K562 (cell line): Measurements from ENCODE around the gene CHST13. TPM values are rescaled to one million over a fixed set of nuclear protein-coding genes. Genes with fewer than 3 reads are reported as not detected.

Source experiments
- ATAC-seq: fragments of 200-7000 bp; cut with Tn5 transposase; 3 replicates; pipeline ENCODE4 v1.9.1; 2020; ENCODE audit warnings: moderate library complexity
- BruUV-seq: library from RNA; stranded (reverse); fragments of 400-500 nt; replicated peaks from 2 replicates; lab custom pipeline; 2021; lab: Mats Ljungman, UMichigan
- CTCF ChIA-PET: fragments of 300-600 bp; formaldehyde crosslinking; extraction: SDS; loops from one replicate; lab custom pipeline; 2021; ENCODE audit warnings: low intra/inter-chr PET ratio; lab: Yijun Ruan, JAX
- POLR2A ChIA-PET: fragments of 300-600, 350-650 bp; sonication (Branson Sonifier 250); formaldehyde crosslinking; extraction: SDS; loops from one replicate; lab custom pipeline; 2021; ENCODE audit warnings: antibody characterized with exemption, inconsistent platforms; lab: Yijun Ruan, JAX
- DNase-seq, 4 experiments: peaks; one replicate each; pipeline versions ENCODE4 v3.0.0 to v3.0.0-alpha.2; 2011 to 2018; ENCODE audit warnings: low spot score in 3 of 4, mixed read lengths in 3 of 4; ENCODE audit errors: extremely low read depth in 1 of 4
- FAIRE-seq: peaks from 2 replicates; lab custom pipeline; 2011; peaks lifted over from hg19 to GRCh38; lab: Jason Lieb, UNC
- H2AFZ ChIP-seq: 2 replicates; pipeline ENCODE4 v1.6.0; 2011; ENCODE audit warnings: low read depth, low read length, control low read depth, inconsistent platforms
- H3K27ac ChIP-seq: fragments of 200-600 bp; 3 replicates; pipeline ENCODE4 v1.8.0; 2011; ENCODE audit warnings: low read depth, mild to moderate bottlenecking, control low read depth, inconsistent platforms, low read length, moderate library complexity, mixed read lengths; ENCODE audit errors: extremely low read depth
- H3K27me3 ChIP-seq, 2 experiments: fragments of 300-600 bp in 1 of 2; 2 replicates in 1 of 2; 3 replicates in 1 of 2; pipeline versions ENCODE4 v1.6.0 to v1.8.0; 2011; ENCODE audit warnings: inconsistent platforms in 2 of 2, low read length in 2 of 2, mild to moderate bottlenecking in 1 of 2, mixed read lengths in 1 of 2, moderate library complexity in 1 of 2; ENCODE audit not compliant: control insufficient read depth in 2 of 2, insufficient read depth in 2 of 2
- H3K36me3 ChIP-seq: fragments of 300-600 bp; 3 replicates; pipeline ENCODE4 v1.8.0; 2011; ENCODE audit warnings: mild to moderate bottlenecking, low read length, inconsistent platforms; ENCODE audit not compliant: control insufficient read depth, insufficient read depth
- H3K4me1 ChIP-seq, 2 experiments: fragments of 200-600 bp in 1 of 2; replicated peaks in 1 of 2; 2 replicates in 1 of 2; 3 replicates in 1 of 2; pipeline versions ENCODE4 v1.5.1 to v1.8.0; 2011; ENCODE audit warnings: inconsistent platforms in 2 of 2, low read length in 2 of 2, mild to moderate bottlenecking in 1 of 2, mixed read lengths in 1 of 2, moderate library complexity in 1 of 2; ENCODE audit not compliant: control insufficient read depth in 2 of 2, insufficient read depth in 2 of 2
- H3K4me2 ChIP-seq: 2 replicates; pipeline ENCODE4 v1.6.1; 2011; ENCODE audit warnings: low read length, control low read depth, inconsistent platforms, mixed read lengths; ENCODE audit not compliant: insufficient read depth
- H3K4me3 ChIP-seq: fragments of 200-600 bp; sonication (generic), shearing (Covaris generic); 2 replicates; pipeline ENCODE4 v1.5.1; 2016; ENCODE audit warnings: control low read depth, inconsistent platforms
- H3K79me2 ChIP-seq: fragments of 200-600 bp; 3 replicates; pipeline ENCODE4 v1.8.0; 2011; ENCODE audit warnings: low read length, inconsistent platforms; ENCODE audit not compliant: control insufficient read depth, insufficient read depth
- H3K9ac ChIP-seq, 2 experiments: 2 replicates each; pipeline versions ENCODE4 v1.6.0 to v1.6.1; 2011; ENCODE audit warnings: low read depth in 2 of 2, low read length in 2 of 2, control low read depth in 1 of 2, inconsistent platforms in 1 of 2, mild to moderate bottlenecking in 1 of 2, mixed read lengths in 1 of 2; ENCODE audit not compliant: insufficient read depth in 1 of 2
- H3K9me1 ChIP-seq: one replicate; pipeline ENCODE4 v1.6.0; 2011; ENCODE audit warnings: inconsistent platforms, mild to moderate bottlenecking, low read length, moderate library complexity; ENCODE audit not compliant: control insufficient read depth, insufficient read depth
- H3K9me3 ChIP-seq: replicated peaks from 2 replicates; pipeline ENCODE4 v1.5.1; 2011; ENCODE audit warnings: low read depth, low read length, inconsistent platforms; ENCODE audit not compliant: control insufficient read depth, insufficient read depth
- H4K20me1 ChIP-seq: replicated peaks from 2 replicates; pipeline ENCODE4 v1.6.1; 2011; ENCODE audit warnings: low read length, inconsistent platforms, mixed read lengths; ENCODE audit not compliant: control insufficient read depth, insufficient read depth
- CCAR2 ChIP-seq: fragments of 200-400 bp; formaldehyde crosslinking; IDR thresholded peaks from 2 replicates; pipeline ENCODE4 v1.6.1; 2017; ENCODE audit warnings: mild to moderate bottlenecking, low read depth, low read length
- E2F8 ChIP-seq: fragments of 450-650 bp; IDR thresholded peaks from 2 replicates; pipeline ENCODE4 v1.7.1; 2018; ENCODE audit warnings: mild to moderate bottlenecking, low read depth; ENCODE audit not compliant: partially characterized antibody
- ETS1 ChIP-seq: conservative IDR thresholded peaks from 2 replicates; pipeline ENCODE4 v1.6.1; 2011; ENCODE audit warnings: low read depth, mild to moderate bottlenecking, low read length; ENCODE audit not compliant: control insufficient read depth
- FUS ChIP-seq: fragments of 200-400 bp; formaldehyde crosslinking; optimal IDR thresholded peaks from 2 replicates; pipeline ENCODE3; 2017; ENCODE audit warnings: low read depth, low read length
- LARP7 ChIP-seq: fragments of 450-650 bp; IDR thresholded peaks from 2 replicates; pipeline ENCODE4 v1.6.1; 2016
- MAFG ChIP-seq: fragments of 450-650 bp; conservative IDR thresholded peaks from 2 replicates; pipeline ENCODE4 v1.6.1; 2016; ENCODE audit warnings: missing genetic modification characterization, missing compliant biosample characterization
- NFIX ChIP-seq: fragments of 250-450 bp; sonication (Bioruptor Pico); IDR thresholded peaks from 2 replicates; pipeline ENCODE4 v1.4.0; 2020; ENCODE audit warnings: low read depth, mild to moderate bottlenecking, moderate library complexity
- TGIF2 ChIP-seq: sonication (generic); formaldehyde crosslinking; IDR thresholded peaks from 2 replicates; pipeline ENCODE4 v1.8.1; 2022; ENCODE audit warnings: mild to moderate bottlenecking, missing genetic modification reagents, moderate library complexity
- TSHZ1 ChIP-seq: fragments of 250-450 bp; sonication (Bioruptor Pico); IDR thresholded peaks from 2 replicates; pipeline ENCODE4 v1.4.0; 2020; ENCODE audit warnings: mild to moderate bottlenecking, moderate library complexity
- ZEB2 ChIP-seq: fragments of 450-650 bp; IDR thresholded peaks from 2 replicates; pipeline ENCODE4 v1.6.1; 2016
- ZNF274 ChIP-seq: IDR thresholded peaks from 2 replicates; pipeline ENCODE4 v1.6.1; 2011; ENCODE audit warnings: low read depth, mild to moderate bottlenecking, low read length, moderate library complexity, borderline replicate concordance
- ZNF780A ChIP-seq: fragments of 250-450 bp; sonication (Bioruptor Pico); IDR thresholded peaks from 2 replicates; pipeline ENCODE4 v1.5.0; 2021; ENCODE audit warnings: mild to moderate bottlenecking
- WGBS: fragments of 100-300 bp; shearing (Covaris generic); methylation state at CpG from one replicate; pipeline ENCODE4 v1.1.6; 2016; ENCODE audit warnings: low coverage, mixed read lengths; ENCODE audit not compliant: insufficient coverage; ENCODE audit errors: missing lambda C conversion rate; 5-methylcytosine and 5-hydroxymethylcytosine counted together
- in situ Hi-C: fragments of 300-500 bp; cut with MboI; formaldehyde crosslinking; loops from 4 replicates; pipeline ENCODE4 v1.15.0; 2018; ENCODE audit warnings: inconsistent platforms, mixed read lengths
- intact Hi-C: fragments of 100-400 bp; cut with micrococcal nuclease; formaldehyde crosslinking; loops from 2 replicates; pipeline ENCODE4 v1.14.2; 2022
- polyA plus RNA-seq, 8 experiments: library from polyadenylated mRNA; depleted of rRNA in 4 of 8; stranded (reverse) in 5 of 8; unstranded in 3 of 8; fragments of >200 nt; fragmentation: Nextera tagmentation in 2 of 8; fragmentation: Illumina TruSeq in 1 of 8; extraction: Ambion mirVana in 2 of 8; extraction: Trizol in 1 of 8; gene quantifications; 2 replicates each; pipeline versions ENCODE4 v1.2.1 to v1.2.3, GENCODE V29; 2011 to 2014; ENCODE audit warnings: inconsistent platforms in 1 of 8, missing spikeins in 1 of 8
- total RNA-seq, 7 experiments: library from RNA; depleted of rRNA in 6 of 7; stranded (reverse); fragments of >200 nt in 6 of 7; fragmentation: Illumina TruSeq in 2 of 7; extraction: Trizol in 2 of 7; gene quantifications; 2 replicates each; pipeline versions ENCODE4 v1.2.1 to v1.2.3, GENCODE V29; 2011 to 2021; ENCODE audit warnings: low replicate concordance in 1 of 7

CHST13 gene
- total and polyA plus RNA-seq, 9 of the 15 experiments (the other 6 are each of a cell fraction or from before 2014, with no cell fraction given) = not detected

- TF ChIP-seq TSHZ1 (CRISPR knock-in tag) (no peak), FUS (no peak), ZNF274 (no peak)
Measured at GRCh38 chr3:126525853-126526667, 2.1 kb downstream of the CHST13 start (continued).

GRCh38 chr3:126526668-126527005, 2.7 kb downstream of the CHST13 start:
- Histone ChIP-seq H3K9me3 (no peaks in the 10 kb centered on the region), H3K9ac (no peak overlapping the region), H3K36me3 (no peaks in the 10 kb centered on the region), H2AFZ (no peak overlapping the region), H3K79me2 (no peaks in the 10 kb centered on the region), H3K4me2 (no peak overlapping the region), H3K4me1 (peaks cover 0 to 12% of the 10 kb centered on the region in 2 experiments; a peak in 2 of 5 replicates), H4K20me1 (peaks cover 3% of the 10 kb centered on the region; the same call in 1 of the 2 replicates), H3K9me1 (no peaks in the 10 kb centered on the region), H3K4me3 (no peak overlapping the region), H3K27ac (no peak overlapping the region), H3K27me3 (peaks cover 0 to 4% of the 10 kb centered on the region in 2 experiments; a peak in 1 of 5 replicates)
- ChIA-PET CTCF (no interaction called here), POLR2A (interaction anchor here (1.1 kb wide), 1 partner anchor 93 kb away, joined by 3 read pairs; no protein-coding TSS in a partner anchor)
- DNase-seq (no peak), FAIRE-seq (no peak), ATAC-seq (no peak)
- intact Hi-C loops = loop anchor here (10.0 kb wide), 2 partner anchors 138 to 218 kb away; no protein-coding TSS in a partner anchor
- BruUV-seq = no TSS peak
- in situ Hi-C loops = no loop called here
- 0% methylated on average over 5 of the region's 7 CpGs for WGBS
- TF ChIP-seq NFIX (no peak), ETS1 (no peak), ZEB2 (no peak), CCAR2 (no peak), MAFG (tag) (no peak), E2F8 (no peak), ZNF780A (no peak), LARP7 (no peak), TGIF2 (CRISPR knock-in tag) (no peak)
